Smooth muscle cell (in vitro differentiated cells): ENCODE results near the gene CCN6. TPM values are rescaled to one million over a fixed set of nuclear protein-coding genes. Genes with fewer than 3 reads are reported as not detected.

Source experiments
- DNase-seq: peaks from one replicate; lab custom pipeline; 2025; ENCODE audit not compliant: unreplicated experiment; lab: John Stamatoyannopoulos, UW
- H2AFZ ChIP-seq: fragments of 200-600 bp; sonication (generic); 2 replicates; pipeline ENCODE4 v1.6.0; 2016; ENCODE audit warnings: antibody characterized with exemption, low read depth, mild to moderate bottlenecking
- H3F3A ChIP-seq: fragments of 200-600 bp; sonication (generic); 2 replicates; pipeline ENCODE4 v1.6.0; 2017; ENCODE audit warnings: antibody characterized with exemption, low read depth
- H3K27ac ChIP-seq: fragments of 200-600 bp; sonication (generic); 2 replicates; pipeline ENCODE4 v1.5.1; 2016; ENCODE audit warnings: low read depth, mild to moderate bottlenecking
- H3K27me3 ChIP-seq: fragments of 200-600 bp; sonication (generic); 2 replicates; pipeline ENCODE4 v1.6.1; 2016; ENCODE audit warnings: low read depth, mild to moderate bottlenecking
- H3K36me3 ChIP-seq: fragments of 200-600 bp; sonication (generic); 2 replicates; pipeline ENCODE4 v1.5.1; 2016; ENCODE audit warnings: low read depth
- H3K4me1 ChIP-seq: fragments of 200-600 bp; sonication (generic); 2 replicates; pipeline ENCODE4 v1.5.1; 2016; ENCODE audit warnings: low read depth
- H3K4me2 ChIP-seq: fragments of 200-600 bp; sonication (generic); 2 replicates; pipeline ENCODE4 v1.6.0; 2016; ENCODE audit warnings: mild to moderate bottlenecking
- H3K4me3 ChIP-seq: fragments of 200-600 bp; sonication (generic); 2 replicates; pipeline ENCODE4 v1.5.1; 2016; ENCODE audit warnings: mild to moderate bottlenecking
- H3K79me2 ChIP-seq: fragments of 200-600 bp; sonication (generic); 2 replicates; pipeline ENCODE4 v1.6.0; 2016; ENCODE audit warnings: low read depth, mild to moderate bottlenecking
- H3K9ac ChIP-seq: fragments of 200-600 bp; sonication (generic); 2 replicates; pipeline ENCODE4 v1.6.0; 2016; ENCODE audit warnings: low read depth
- H3K9me3 ChIP-seq: fragments of 200-600 bp; sonication (generic); replicated peaks from 2 replicates; pipeline ENCODE4 v1.5.1; 2016; ENCODE audit warnings: low read depth
- H4K20me1 ChIP-seq: fragments of 200-600 bp; sonication (generic); 2 replicates; pipeline ENCODE4 v1.6.0; 2016; ENCODE audit warnings: low read depth
- WGBS: methylation state at CpG from one replicate; pipeline ENCODE4 v1.1.7; 2016; ENCODE audit warnings: low lambda C conversion rate; 5-methylcytosine and 5-hydroxymethylcytosine counted together
- polyA plus RNA-seq: library from polyadenylated mRNA; unstranded; fragments of >200 nt; fragmentation: Nextera tagmentation; extraction: Ambion mirVana; gene quantifications from 2 replicates; pipeline ENCODE4 v1.2.1, GENCODE V29; 2016
- total RNA-seq: library from RNA; depleted of rRNA; stranded (reverse); fragments of >200 nt; gene quantifications from 2 replicates; pipeline ENCODE4 v1.2.3, GENCODE V29; 2014
- TF ChIP-seq, protein P1 (sequence below): fragments of 200-600 bp; sonication (generic); IDR thresholded peaks from 2 replicates; pipeline ENCODE4 v1.5.1; 2017; ENCODE audit warnings: borderline replicate concordance, mild to moderate bottlenecking, antibody characterized with exemption; ENCODE audit not compliant: insufficient read depth, poor library complexity, severe bottlenecking

CCN6 gene
- total and polyA plus RNA-seq, 2 experiments from 2014 or later = 0.23 TPM; not detected in 1

- Histone ChIP-seq H3K9ac (peak overlapping the region; percentile 76), H3K4me1 (peaks cover 9% of the 10 kb centered on the region), H3K36me3 (no peaks in the 10 kb centered on the region), H3F3A (peaks cover 18% of the 10 kb centered on the region), H3K4me2 (peak overlapping the region; percentile 72), H3K79me2 (no peaks in the 10 kb centered on the region), H3K27me3 (no peaks in the 10 kb centered on the region), H3K9me3 (no peaks in the 10 kb centered on the region), H3K27ac (peak overlapping the region; percentile 84), H2AFZ (peak overlapping the region; percentile 35), H4K20me1 (no peaks in the 10 kb centered on the region), H3K4me3 (no peak overlapping the region)
- no peak for DNase-seq
- TF ChIP-seq, protein P1, sequence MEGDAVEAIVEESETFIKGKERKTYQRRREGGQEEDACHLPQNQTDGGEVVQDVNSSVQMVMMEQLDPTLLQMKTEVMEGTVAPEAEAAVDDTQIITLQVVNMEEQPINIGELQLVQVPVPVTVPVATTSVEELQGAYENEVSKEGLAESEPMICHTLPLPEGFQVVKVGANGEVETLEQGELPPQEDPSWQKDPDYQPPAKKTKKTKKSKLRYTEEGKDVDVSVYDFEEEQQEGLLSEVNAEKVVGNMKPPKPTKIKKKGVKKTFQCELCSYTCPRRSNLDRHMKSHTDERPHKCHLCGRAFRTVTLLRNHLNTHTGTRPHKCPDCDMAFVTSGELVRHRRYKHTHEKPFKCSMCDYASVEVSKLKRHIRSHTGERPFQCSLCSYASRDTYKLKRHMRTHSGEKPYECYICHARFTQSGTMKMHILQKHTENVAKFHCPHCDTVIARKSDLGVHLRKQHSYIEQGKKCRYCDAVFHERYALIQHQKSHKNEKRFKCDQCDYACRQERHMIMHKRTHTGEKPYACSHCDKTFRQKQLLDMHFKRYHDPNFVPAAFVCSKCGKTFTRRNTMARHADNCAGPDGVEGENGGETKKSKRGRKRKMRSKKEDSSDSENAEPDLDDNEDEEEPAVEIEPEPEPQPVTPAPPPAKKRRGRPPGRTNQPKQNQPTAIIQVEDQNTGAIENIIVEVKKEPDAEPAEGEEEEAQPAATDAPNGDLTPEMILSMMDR = no peak
- WGBS = 73% methylated on average over 5 of the region's 5 CpGs
Measured at GRCh38 chr6:112038268-112038667, 15.6 kb upstream of the CCN6 start.

- peaks cover 9% of the 10 kb centered on the region for H3K4me1 ChIP-seq
- no peaks in the 10 kb centered on the region for H4K20me1 ChIP-seq
- H3K9me3 ChIP-seq = no peaks in the 10 kb centered on the region
- peak overlapping the region; percentile 84 for H3K27ac ChIP-seq
- no peaks in the 10 kb centered on the region for H3K36me3 ChIP-seq
- 84% methylated on average over 15 of the region's 15 CpGs for WGBS
- peak overlapping the region; percentile 35 for H2AFZ ChIP-seq
- peaks cover 18% of the 10 kb centered on the region for H3F3A ChIP-seq
- no peaks in the 10 kb centered on the region for H3K27me3 ChIP-seq
- no peak for DNase-seq
- TF ChIP-seq, protein P1 = no peak
- H3K79me2 ChIP-seq = no peaks in the 10 kb centered on the region
- H3K4me2 ChIP-seq = peak overlapping the region; percentile 72
- peak overlapping the region; percentile 76 for H3K9ac ChIP-seq
- no peak overlapping the region for H3K4me3 ChIP-seq
Measured at GRCh38 chr6:112038756-112039430, 15.0 kb upstream of the CCN6 start.

DNA sequence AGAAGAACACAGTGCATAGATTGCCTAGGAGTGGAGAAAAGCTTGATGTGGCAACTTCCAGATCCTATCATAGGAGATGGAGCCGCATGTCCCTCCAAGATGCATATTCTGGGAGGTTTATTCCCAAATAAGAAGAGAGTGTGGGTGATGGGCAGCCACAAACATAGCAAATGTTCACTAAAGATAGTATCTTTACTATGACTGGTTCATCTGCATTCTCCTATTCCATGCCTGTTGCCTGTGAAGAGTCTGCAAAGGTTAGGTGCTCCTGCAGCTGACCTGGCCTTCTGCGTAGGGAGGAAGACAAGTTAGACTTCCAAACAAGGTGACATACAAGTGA lies 14.5 kb upstream of the CCN6 start:
- Histone ChIP-seq H2AFZ (peak overlapping the region; percentile 21), H3K4me1 (peaks cover 9% of the 10 kb centered on the region), H3K79me2 (no peaks in the 10 kb centered on the region), H3K36me3 (no peaks in the 10 kb centered on the region), H3F3A (peaks cover 18% of the 10 kb centered on the region), H3K9ac (no peak overlapping the region), H3K4me3 (no peak overlapping the region), H3K27me3 (no peaks in the 10 kb centered on the region), H3K9me3 (no peaks in the 10 kb centered on the region), H4K20me1 (no peaks in the 10 kb centered on the region), H3K4me2 (peak overlapping the region; percentile 72), H3K27ac (peak overlapping the region; percentile 84)
- no peak for DNase-seq
- 65% methylated on average over 2 of the region's 2 CpGs for WGBS
- TF ChIP-seq, protein P1 = no peak

DNA sequence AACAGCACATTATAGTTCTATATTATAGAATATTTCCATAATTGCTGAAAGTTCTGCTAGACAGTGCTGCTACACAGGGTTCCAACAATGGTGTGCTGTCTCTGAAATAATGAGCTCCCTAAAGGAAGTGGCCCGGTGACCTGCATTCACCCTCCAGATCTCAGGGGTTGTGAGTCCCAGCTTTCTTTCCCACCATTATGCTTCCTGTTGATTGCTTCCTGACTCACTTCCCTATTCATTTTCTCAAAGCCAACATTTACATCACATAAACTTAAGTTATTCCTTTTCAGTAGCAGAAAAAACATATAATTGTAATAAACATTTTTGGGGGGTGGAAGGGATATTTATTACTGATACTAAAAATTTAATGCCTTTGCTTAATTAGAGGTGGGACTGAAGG lies 12.9 kb upstream of the CCN6 start:
- no peak for DNase-seq
- Histone ChIP-seq H3K4me2 (no peak overlapping the region), H3K36me3 (no peaks in the 10 kb centered on the region), H3F3A (peaks cover 18% of the 10 kb centered on the region), H3K9me3 (no peaks in the 10 kb centered on the region), H3K4me3 (no peak overlapping the region), H2AFZ (no peak overlapping the region), H3K4me1 (peaks cover 9% of the 10 kb centered on the region), H3K9ac (no peak overlapping the region), H3K27ac (no peak overlapping the region), H4K20me1 (no peaks in the 10 kb centered on the region), H3K27me3 (no peaks in the 10 kb centered on the region), H3K79me2 (no peaks in the 10 kb centered on the region)
- TF ChIP-seq, protein P1 = no peak
- WGBS = 87% methylated on average over 1 of the region's 1 CpG
